GM19438 (cell line): ENCODE measurements around the gene BCL2.

Experiments used
- ATAC-seq: cut with Tn5 transposase; IDR thresholded peaks from one replicate; pipeline ENCODE4 v1.9.1; 2021; ENCODE audit warnings: low read depth; ENCODE audit not compliant: unreplicated experiment

Gene BCL2

DNA sequence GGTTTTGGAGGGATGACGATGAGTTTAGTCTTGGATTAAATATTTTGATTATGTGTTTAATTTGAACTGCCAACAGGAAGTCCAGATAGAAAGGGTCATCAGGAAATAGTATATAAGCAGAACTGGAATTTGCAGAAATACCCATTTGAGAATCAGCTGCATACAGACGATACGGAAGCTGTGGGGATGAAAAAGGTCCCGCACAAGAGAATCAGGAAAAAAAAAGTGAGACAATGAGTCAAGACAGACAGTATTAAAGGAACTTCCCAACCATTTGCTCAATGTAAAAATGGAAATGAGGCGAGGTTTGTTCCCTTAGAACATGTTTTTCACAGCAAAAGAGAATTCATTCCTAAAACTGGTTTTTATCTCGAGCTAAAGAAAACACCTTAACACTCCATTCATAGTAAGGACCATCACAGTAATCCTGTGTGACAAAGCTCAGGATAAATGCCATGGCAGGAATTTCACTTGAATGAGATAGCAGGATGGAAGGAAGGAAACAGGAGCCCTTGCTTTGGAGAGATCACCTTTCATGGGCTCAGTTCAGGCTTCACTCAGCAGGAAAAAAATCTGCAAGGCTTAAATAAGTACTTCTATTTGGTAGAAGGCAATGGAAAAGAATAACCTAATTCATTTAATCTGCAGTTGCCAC lies 29.3 kb downstream of the BCL2 start:
- ATAC-seq: no peak

DNA sequence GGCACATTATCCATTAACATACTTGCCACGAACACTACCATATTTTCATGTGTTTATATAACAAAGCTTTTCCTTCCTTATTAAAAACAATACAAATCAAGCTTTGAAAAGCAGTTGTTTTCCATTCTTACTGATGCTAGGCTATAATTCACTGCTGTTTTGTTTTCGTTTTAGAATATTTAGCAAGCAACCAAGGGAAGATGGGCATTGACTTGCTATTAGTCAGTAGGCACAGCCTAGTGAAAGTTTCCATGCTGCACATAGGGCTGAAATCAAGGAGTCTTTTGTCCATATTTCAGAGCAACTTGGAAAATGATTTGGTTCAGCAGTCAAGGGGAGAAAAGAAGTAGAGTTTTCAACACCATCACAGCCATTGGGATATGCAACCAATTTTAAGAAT lies 31.3 kb downstream of the BCL2 start:
- no peak for ATAC-seq

DNA sequence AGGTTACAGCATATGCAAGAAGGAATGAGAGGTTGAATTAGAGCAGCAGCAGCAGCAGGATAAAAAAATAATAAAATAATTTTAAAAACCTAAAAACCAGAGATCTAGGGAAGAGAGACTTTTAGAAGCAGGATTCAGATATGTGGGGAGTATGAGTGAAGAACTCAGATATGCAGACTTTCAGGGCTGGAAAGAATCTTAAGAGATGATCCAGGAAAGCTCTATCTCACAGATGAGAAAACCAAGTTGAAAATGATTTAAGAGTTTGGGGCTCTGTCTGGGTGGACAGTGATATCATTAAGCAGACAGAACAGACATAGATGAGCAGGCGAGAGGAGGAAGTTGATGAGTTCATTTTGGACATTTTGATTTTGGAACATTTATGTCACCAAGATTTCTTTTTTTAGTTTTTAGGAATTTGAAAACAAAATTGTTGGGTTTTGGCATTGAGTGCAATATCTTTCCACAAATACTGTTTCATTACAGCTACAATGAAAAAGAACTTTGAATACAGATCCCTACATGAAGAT lies 31.8 kb downstream of the BCL2 start:
- no peak for ATAC-seq

DNA sequence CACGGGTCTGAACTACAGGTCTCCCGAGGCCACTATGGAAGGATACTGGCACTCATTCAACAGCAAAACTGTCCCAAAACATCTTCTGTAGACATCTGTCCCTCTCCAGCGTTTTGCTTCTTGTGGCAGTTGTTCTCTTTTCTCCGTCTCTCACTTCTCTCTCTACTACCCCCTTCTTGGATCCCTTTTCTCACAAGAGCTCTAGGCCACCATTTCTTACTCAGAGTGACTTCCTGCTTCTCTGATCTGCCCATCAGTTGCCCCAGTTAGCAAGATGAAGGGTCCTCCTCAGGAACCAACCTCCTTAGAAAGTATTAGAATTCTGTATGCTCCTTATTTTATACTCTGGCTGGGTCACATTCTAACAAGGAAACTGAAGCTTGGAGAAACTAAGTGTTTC lies 32.6 kb downstream of the BCL2 start:
- no peak for ATAC-seq

DNA sequence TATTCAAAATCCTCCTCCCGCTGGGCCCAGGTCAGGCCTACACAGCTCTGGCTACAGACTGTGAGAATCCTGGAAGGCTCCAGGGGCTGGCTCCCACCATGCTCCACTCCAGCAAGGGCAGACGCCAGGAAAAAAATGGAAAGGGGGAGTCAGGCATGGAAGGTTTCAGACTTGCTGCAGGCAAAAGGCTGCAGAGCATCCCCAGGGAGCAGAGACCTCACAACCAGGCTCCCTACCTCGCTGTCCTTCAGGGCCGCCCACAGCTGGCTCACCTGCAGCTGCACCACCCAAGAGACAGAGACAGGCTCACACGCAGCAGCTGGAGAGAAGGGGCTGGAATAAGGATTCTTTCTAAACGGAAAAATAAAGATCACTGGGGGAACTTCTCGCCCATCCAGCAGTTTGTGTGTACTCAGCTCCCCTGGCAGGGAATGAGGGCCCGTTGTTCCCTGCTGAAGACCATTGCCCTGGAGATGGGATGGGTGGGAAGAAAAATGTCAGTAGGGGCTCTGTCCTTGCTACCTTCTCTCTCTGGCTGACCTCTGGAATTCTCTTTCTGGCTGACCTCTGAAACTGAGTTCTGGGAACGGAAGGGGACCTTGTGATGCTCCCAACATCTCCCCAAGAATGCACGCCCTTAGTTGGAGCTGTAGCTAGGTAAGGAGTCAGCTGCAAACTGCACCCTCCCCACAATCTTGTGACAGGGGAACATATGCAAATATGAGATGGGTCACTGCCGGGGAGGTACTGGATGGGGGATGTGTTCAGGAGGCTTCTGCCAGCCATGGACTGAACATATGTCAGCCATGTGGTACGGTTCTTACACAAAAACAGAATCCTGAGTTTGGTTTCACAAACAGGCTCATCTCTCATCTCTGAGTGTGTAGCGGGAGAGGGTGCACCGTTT lies 34.5 kb downstream of the BCL2 start:
- peak; percentile 95 for ATAC-seq

DNA sequence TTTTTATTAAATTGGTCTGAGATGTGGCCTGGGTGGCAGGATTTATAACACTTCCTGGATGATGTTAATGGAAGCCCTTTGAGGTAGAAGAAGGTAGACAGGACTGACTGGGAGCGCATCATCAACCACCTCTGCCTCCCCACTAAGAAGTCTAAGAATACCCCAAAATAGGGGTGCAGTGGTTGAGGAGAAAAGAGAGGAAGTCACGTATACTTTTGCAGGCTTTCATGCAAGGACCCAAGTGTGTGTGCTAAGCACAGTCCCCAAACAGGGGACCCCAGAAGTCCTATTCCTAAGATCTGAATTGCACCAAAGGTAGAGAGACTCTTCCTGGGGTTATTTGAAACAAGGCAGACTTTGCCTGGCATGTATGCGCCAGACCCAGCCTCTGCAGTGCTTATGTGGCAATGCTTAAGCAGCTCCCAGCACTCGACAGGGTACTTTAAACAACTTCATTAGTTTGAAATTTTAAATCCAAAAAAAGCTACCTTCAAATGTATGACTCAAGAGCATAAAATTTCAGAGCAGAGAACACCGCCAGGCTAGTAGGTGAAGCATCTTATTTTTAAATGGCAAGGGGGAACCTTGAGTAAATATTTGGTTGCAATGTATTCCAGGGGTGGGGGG lies 35.3 kb downstream of the BCL2 start:
- no peak for ATAC-seq

DNA sequence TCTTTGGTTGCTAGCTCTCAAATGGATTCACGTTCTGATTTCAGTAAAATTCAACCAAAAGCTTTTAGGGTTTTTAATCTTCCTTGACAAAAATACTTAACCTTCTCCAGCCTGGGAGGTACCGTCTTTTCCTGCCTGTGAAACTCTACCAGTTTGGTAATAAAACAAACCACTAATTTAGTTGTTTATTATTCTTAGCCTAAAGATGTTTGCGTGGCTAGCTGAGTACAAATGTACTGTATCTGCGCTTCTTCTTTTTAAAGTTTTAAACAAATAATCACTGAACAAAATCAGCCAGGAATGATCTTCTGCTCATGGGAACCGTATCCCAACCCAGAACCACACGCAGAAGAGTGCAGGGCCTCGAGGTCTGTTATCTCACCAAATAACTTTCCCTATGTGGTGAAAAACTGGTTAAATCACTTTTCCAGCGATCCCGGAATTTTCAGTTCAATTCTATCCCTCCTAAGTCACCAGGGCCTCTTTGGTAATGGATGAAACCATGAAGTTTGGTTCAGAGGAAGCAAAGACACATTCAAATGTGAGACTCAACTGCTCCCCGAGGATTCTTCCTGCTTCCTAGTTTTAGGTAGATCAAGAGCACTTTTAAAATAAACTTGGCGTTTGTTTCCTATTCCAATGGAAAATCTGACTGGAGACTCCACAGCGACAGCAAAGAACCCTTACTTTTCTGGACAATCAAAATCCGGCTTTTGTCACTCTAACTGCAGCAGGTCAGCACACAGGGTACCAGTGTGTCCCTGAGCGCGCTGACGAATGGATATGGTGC lies 36.1 kb downstream of the BCL2 start:
- ATAC-seq: no peak

DNA sequence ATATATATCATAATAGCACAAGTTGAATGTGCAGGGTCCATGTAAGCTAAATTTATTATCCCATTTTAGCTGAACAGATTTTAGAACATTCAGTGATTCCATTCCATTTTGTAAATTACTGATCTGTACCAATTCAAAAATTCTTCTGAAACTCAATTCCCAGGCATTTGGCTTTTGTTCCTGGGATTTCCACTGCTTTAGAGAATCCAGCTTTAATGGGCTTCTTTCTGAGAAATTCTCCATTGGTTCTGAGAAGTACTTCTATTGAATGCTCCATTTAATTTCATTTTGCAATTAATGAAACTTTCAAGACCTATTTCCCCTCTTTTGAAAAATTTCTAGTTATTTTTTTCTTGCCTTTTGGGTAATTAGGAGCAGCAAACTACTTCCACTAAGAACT lies 36.8 kb downstream of the BCL2 start:
- no peak for ATAC-seq

DNA sequence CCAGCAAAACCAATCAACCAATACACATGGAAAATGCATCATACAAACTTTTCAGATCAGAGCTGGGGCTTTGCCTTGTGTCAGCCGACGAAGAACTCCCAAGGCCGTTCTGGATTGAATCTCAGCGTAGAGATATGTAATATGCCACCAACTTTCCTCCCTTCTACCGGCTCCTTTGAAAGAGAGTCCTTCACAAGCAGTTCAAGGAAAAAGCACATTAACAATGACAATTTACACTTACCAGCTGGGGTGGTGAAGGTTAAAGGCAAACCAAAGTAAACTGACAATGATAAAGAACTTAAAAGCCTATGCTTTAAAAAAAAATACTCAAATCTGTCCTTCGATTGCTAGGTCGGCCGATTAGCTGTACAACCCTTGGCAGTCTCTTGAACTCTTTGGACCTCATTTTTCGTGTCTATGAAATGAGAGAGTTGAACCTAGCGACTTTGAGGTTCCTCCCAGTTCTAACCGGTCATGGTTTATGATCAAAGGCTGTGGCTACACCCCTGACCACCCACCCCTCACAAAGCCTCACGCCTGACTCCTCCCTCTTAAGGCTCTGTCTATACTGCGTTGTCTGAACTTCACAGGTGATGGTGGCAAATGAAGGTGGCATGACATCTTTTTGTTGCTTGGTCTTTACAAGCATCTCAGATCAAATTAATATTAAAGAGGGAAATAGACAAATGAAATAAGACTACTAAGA lies 46.2 kb downstream of the BCL2 start:
- ATAC-seq: no peak

DNA sequence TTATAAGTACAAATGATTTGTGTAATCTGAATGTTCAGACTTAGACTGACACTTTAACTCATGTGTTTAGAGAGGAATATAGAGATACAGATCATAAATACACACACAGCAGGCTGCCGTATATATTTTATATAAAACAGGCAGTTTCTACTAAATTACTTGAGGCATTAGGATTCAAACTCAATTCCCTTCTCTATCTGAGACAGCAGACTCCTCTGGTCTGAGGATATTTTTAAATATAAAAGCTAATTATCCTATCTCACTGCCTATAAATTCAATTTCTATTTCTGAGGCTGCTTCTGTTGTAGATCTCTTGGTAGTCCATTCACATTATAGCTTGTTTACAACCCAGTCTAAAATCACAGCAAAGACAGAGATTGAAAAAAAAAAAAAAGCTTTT lies 46.9 kb downstream of the BCL2 start:
- ATAC-seq: no peak

DNA sequence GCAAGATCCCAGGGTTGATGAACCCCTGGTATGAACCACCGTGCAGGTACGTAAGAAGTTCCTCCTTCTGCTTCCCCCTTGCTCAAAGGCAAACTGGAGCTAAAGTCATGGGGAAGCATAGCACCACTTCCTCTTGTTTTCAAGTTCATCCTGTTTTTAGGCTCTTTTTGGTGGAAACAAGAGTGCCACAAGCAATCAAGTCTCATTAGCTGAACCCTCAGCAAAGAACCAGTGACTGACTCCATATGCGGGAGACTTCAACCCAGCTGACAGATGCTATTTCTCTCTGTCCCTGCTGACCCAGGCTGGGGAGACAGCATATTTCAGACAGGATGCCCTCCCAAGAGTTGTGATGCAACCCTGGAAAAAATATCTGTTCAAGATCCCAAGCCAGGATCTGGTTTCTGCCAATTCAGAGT lies 47.7 kb downstream of the BCL2 start:
- no peak for ATAC-seq

DNA sequence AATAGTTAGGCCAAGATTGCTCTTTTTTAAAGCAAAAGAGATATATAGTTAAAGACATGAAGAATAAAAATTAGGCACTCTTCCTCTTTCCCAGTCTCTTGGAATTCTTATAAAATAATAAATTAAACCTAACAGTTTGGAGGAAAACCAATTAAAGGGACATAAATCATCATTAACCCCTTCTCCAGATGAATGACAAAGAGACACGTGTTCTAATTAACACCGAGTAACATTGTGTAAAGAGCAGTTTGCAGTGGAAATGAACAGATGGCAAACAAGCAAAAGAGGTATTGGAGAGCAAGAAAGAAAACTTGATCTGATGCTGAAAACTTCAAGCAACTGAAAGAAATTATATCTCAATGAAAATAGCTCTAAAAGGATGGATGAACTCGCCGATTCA lies 48.4 kb downstream of the BCL2 start:
- no peak for ATAC-seq

DNA sequence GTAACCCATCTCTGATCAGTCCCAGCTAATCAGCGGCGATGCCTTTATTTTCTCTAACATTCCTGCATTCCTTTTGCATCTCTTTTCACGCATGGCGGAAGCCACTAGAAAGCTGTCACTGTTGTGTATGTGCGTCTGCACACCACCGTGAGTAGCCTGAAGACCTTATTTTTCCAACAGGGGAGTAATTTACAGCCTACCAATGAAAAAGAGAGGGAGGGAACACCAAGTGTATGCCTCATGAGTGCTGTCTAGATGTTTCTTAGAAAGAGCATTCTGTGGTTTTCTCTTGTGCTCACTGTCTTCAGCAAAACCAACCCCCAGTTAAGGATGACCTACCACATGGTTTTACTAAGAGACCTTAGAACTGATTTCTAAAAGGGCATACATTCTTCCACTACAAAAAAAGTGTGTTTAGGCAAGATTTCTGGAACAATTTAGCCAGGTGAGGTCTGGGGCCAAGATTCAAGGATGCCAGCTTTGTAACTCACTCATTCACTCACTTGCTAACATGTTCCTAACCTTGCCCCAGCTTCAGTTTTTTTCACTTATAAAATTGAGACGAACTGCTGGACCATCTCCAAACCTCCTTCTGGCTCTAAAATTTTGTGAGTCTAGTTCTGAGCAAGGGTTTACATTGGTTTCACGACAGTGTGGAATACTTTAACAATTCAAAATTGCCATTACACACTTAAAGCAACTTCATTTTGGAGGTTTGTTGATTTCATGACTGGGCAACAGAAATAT lies 51.4 kb downstream of the BCL2 start:
- no peak for ATAC-seq

DNA sequence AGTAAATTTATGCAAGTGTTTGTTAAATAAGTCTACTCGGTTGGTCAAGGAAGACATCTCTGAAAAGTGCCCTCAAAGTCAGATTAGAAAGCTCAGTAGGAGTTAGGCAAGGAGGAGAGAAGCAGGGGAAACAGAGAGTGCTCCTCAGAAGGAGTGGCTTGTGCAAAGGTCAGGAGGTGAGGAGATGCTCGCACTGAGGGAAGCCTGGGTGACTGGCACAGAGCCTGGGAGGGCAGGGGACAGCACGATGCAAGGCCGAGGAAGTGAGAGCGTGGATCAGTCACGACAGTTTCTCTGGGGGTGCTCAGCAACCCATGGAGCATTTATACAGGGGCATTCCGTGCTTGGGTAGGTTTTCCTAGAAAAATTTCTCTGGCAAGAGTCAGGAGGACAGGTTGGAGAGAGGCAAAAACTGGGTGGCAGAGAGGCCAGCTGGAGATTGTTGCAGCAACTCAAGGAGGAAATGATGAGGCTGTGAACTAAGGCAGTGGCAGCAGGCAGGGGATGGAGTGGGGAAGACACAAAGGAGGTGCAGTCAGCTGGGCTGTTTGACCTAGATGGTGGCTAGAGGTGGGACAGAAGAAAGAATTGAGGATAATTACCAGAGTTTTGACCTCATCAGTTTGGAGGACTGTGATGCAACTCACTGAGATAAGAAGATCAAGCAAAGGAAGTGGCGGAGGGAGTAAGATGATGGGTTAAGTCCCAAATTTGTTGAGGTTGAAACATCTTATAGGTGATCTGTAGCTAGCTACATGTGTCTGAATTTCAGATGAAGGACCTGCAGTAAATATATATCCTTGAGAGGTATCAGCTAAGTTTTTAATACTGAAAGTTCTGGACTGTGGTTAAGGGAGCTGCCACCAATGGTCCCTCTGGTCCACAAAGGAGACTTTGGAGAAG lies 52.4 kb downstream of the BCL2 start:
- no peak for ATAC-seq

DNA sequence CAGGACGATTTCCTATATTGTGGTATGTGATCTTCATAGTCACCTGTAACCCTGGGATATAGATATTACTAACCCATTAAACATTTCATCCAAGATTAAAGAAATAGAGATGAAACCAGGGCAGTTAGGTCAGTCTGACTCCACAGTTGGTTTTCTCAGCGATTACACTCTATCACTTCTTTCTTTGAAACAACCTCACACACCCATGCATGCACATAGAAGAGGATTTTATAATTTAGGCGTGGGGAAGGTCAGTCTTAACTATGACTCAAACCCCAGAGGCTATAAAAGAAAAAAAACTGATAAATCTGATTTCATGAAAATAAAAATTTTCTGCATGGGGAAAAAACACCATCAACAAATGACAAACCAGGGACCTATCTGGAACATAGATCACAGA lies 54.2 kb downstream of the BCL2 start:
- ATAC-seq: no peak

DNA sequence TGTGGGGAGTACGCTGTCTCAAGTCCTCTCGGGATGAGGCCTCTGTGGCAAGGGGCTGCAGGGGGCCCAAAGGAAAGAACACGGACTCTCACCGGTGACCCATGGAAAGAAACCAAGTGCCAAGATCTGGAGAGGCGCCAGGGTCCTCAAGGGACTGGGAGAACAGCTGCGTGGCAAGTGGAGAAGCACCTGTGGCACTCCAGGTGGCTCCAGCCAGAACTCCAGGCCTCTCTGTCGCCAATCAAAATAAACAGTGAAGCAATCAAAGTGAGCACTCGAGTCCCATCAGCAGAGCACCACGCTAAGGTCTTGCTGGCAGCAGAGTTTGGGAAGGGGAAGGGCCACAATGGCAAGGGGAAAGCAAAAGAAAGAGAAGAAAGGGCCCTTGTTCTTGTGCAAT lies 54.7 kb downstream of the BCL2 start:
- no peak for ATAC-seq

DNA sequence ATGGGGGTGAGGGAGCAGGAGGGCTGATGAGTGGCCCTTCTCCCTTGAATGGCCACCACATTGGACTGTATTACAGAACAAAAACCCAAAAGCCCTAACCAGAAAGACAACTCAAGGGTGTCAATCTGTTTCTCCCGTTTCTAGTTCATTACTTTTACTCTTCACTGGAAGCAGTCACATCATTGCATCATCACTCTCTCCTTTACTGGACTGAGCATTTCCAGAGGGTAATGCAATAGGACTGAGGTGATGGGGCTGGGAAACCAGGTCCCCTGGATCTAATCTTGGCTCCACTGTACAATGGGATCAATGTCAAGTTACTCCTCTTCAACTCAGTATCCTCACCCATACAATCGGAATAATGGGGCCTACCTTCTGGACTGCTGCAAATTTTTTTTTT lies 56.1 kb downstream of the BCL2 start:
- no peak for ATAC-seq
